Measurements from ENCODE around the gene GJC1.
A peak's percentile ranks its signal among the peaks of the same experiment; 100 is the strongest.
"Not testable (repeated sequence)": the region's sequence is repeated elsewhere in the genome, so short reads cannot be mapped to it uniquely, and the experiment has no call there.

GJC1 gene

DNA sequence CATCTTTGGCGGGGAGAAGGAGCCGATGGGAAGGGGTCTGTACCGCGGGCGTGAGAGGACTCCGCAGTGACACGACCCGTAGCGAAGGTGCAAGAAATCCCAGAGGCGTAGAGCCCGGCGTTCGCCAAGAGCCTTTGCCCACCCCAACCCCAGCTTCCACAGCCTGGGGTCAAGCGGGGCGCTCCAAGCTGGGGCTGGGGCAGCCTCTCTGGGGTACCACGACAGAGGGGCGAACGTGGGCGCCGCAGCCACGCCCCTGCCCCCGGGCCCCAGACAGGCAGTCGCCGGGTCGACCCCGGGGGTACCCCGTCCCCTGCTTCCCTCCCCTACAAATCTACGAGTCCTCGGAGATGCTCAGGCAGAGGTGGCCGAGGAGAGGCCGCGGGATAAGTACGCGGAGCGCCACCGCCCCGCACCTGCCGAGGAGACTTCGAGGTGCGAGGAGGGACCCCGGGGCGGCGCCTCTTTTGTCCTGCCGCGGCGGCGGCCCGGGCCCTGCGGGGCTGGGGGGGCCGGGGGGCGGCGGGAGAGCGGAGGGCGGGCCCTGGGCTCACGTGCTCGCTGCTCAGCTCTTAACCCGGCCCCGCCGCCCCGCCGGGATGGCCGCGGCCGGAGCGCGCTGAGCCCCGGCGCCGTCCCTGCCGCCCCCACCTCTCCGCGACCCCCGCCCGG lies 71.5 kb downstream of the GJC1 start, which contains the start of gene ADAM11:
Gene ADAM11, plus strand, starts transcription at position 575 of the 672 bp plus-strand sequence. CDS start 212 bp downstream, outside the sequence.
- peak; percentile 27 for DNase-seq

DNA sequence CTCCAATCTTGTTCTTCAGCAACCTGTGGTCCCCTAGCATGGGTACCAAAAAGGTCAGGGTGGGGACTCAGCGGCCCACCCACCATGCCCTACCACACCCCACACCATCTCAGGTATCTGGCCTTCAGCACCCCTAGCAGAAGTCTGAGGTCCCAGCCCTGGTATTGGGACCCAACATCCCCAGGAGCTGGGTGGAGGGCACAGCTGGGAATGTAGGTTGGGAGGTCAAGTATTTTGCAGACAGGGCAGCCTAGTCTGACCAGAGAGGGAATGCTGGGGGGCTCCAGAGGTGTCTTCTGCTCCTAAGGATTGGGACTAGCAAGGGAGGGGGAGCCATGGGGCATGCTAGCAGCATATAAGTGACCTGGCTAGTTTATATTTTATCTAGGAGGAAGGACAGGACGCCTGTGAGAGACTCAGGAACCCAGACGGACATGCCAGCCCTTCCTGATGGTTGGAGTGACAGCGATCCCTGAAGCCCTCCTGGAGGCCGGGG lies 72.1 kb downstream of the GJC1 start:
- no peak for DNase-seq

DNA sequence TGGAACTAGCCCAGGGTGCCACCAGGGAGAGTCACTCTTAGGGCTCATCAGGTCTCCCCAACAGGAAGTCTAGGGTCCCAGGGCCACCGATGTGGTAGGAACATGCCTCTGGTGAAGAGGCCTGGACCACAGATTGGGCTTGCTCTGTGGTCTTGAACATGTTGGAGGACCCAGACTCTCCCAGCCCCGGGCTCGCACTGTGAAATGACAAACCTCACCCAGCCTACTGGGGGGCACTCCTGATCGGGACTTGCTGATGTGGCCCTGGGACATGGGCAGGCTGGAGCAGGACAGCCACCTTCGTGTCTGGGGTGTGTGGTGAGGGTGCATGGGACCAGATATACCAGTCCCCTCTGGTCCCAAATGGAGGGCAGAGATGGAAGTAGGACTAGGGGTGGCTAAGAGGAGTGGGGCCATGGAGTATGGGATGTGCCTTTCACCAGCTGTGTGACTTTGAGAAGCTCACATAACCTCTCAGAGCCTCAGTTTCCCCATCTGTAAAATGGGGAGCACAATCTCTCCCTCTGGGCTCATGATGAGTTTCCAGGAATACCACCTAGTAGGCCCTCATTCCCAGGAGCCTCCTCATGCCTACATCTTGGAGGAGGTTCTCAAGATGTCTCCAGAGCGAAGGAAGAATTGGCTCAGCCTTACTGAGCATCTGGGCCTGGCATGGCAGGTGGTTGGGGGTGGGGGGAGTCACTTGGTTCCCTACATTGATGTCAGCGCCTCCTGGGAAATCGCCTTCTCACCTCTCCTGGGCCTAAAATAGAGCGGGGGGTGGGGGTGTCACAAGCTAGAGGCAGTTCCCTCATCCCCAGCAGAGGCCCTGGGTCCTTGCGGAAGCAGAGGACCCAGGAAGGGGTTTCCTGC lies 72.8 kb downstream of the GJC1 start:
- DNase-seq: no peak

DNA sequence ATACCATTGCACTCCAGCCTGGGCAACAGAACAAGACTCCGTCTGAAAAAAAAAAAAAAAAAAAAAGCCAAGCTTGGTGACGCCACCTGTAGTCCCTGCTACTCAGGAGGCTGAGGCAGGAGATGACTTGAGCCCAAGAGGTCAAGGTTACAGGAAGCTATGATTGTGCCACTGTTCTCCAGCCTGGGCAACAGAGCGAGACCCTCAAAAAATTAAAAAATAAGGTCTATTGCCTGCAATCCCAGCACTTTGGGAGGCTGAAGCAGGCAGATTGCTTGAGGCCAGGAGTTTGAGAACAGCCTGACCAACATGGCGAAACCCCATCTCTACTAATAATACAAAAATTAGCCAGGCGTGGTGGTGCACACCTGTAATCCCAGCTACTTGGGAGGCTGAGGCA lies 74.9 kb downstream of the GJC1 start:
- DNase-seq: not testable (repeated sequence)

DNA sequence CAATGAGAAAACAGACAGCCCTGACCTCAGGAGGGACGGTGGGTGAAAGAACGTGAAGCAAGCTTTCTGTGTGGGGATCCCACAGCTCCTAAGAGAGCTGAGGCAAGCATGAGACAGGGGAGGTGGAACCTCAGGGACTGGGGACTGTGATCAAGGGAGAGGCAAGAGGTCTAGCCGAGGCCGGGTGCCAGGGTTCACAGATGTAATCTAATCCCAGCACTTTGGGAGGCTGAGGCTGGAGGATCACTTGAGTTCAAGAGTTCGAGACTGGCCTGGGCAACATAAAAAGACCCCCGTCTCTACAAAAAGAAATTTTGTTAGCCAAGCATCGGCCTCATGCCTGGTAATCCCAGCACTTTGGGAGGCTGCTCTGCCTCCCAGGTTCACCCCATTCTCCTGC lies 75.8 kb downstream of the GJC1 start:
- DNase-seq: no peak

DNA sequence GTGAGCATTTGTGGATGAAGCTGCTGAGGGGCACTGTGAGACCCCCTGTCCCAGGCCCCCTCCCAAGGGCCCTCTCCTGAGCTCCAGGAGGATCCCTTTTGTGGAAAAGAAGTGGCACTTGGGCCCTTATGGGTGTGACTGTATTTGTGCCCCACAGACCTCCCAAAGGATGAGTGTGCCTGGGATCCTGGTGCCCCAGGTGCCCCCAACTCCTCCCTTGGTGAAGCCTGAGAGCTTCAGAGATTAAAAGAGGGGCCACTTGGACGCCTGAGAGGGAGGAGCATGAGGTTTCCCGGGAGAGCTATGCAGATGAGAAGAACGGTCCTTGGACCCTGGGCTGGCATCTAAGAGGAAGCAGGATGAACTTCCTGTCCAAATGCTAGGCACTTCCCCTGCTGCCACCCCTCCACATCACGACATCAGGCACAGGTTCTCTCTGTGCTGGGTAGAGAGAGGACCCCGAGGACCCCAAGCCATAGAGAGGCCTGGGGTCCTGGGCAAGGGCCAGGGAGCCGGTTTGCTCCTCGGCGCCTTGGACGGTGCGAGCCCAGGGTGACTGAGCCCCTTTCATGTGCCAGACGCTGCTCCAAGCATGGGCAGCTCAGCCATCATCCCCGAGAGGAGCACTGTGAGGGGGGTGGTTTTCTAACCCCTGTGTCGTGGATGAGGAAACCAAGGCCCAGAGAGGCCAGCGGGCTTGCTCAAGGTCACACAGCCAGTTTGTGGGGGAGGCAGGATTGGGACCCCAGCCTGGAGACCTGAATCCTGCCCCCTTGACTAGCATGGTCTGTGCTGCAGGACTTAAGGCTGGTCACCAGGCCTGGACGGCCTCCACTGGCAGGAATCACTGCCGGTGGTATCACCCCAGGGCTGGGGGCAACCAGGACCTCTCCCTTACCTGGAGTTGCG lies 76.9 kb downstream of the GJC1 start:
- DNase-seq: no peak

DNA sequence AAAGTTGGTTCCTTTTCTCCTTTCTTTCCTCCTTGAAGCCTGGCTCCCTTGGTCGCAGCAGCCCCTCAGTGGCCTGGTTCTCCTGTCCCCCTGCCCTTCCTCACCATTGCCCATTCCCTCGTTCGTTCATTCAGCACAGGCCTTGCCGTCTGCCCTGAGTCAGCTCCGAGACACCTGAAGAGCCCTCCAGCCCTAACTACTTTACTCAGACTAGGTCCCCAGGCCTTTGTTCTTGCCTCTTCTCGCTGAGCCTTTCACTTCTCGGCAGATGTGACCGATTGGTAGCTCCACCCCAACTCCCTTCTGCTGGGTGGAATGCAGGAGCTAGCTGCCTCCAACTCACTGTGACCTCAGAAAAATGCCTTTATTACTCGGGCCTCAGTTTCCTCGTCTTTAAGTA lies 78.3 kb downstream of the GJC1 start:
- DNase-seq: no peak

DNA sequence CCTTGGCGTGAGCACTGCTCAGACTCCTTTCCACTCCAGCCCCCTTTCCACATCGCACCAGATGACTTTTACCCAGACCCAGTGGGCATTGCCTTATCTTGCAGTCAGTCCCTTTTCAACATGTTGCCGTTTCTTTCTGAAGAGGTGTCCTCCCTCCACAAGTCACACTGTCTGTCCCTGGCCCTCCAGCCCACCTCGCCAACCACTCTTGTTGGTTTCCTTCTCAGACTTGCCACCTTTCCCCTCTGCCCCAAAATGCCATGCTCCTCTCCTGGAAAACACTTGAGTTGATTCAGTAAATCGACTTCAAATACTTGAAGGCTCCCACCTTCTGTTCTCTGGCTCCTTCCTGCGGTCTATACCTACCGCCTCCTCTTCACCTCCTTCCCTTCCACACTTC lies 78.8 kb downstream of the GJC1 start:
- no peak for DNase-seq

DNA sequence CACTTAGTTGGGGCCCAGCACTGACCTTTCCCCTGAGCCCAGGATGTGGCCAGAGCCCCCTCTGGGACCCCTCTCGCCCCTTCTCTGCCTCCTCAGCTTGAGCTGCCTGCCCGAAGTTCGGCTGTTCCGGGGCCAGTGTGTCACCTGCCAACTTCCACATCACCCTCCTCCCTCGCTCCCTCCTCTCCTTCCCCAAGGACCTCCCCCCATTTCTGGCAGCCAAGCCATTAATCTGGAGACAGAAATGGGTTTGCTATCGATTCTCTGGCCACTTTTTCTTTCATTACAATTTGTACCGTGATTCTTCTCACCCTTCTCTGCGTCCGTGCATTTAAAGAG lies 80.1 kb downstream of the GJC1 start:
- no peak for DNase-seq

DNA sequence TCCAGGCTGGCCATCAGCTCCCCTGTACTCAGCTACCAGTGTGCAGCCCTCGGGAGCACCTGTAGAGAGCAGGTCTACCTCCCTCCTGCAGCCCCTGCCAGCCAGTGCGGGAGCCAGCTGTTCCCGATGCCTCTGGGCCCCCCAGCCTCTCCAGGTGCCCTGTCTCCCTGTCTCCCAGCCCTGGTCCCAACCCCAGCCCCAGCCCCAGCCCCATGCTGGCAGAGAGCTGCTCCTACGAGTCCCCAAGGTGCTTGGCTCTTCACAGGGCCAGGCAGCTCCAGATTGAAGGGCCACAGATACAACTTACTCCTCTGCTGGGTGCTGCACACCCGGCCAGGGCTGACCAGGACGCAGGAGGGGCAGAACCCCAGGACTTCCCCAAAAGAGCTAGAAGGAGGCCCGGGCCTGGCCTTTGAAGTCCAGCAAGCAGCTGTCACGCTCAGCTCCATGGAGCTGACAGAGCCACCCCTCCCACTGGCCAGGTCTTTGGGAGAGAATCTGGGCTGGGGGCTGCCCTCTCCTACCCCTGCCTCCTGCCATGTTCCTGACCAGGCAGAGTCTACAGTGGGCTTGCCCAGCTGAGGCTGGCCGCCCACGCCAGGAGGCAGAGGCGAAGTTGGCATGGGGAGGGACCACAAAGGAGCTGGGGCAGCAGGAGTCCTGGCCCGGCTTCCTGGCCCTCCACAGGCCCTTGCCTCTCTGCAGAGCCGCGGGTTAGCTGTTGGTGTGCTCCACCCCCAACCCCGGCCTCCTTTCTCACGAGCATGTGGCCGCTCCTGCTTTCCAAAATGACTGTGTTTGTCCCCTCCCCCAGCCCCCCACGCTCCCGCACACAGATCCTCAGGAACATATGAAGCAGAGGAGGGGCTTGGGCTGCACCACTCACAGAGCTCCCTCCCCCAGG lies 80.8 kb downstream of the GJC1 start:
- no peak for DNase-seq
